IMR-90 (cell line): ENCODE data around the gene HDC.

Experiments used
- BHLHE40 ChIP-seq: fragments of 150-350 bp; IDR thresholded peaks from 2 replicates; pipeline ENCODE4 v1.6.1; 2016; ENCODE audit warnings: mild to moderate bottlenecking, low read depth, low read length
- CEBPB ChIP-seq: IDR thresholded peaks from 2 replicates; pipeline ENCODE4 v1.6.1; 2012; ENCODE audit warnings: low read depth, low read length, improper control_type of control experiment
- CHD1 ChIP-seq: IDR thresholded peaks from 2 replicates; pipeline ENCODE4 v1.6.1; 2012; ENCODE audit warnings: low read depth, low read length, improper control_type of control experiment
- MAFK ChIP-seq: IDR thresholded peaks from 2 replicates; pipeline ENCODE4 v1.6.1; 2012; ENCODE audit warnings: low read depth, low read length, improper control_type of control experiment
- MAZ ChIP-seq: IDR thresholded peaks from 2 replicates; pipeline ENCODE4 v1.6.1; 2012; ENCODE audit warnings: low read depth, mild to moderate bottlenecking, low read length, improper control_type of control experiment, moderate library complexity, borderline replicate concordance
- MXI1 ChIP-seq: IDR thresholded peaks from 2 replicates; pipeline ENCODE4 v1.6.1; 2012; ENCODE audit warnings: low read depth, mild to moderate bottlenecking, low read length, moderate library complexity, borderline replicate concordance
- NFE2L2 ChIP-seq: fragments of 150-350 bp; IDR thresholded peaks from 2 replicates; pipeline ENCODE4 v1.6.1; 2016; ENCODE audit warnings: low read depth, mild to moderate bottlenecking, low read length
- POLR2A ChIP-seq: IDR thresholded peaks from 2 replicates; pipeline ENCODE4 v1.6.1; 2012; ENCODE audit warnings: mild to moderate bottlenecking, low read depth, low read length
- RAD21 ChIP-seq: IDR thresholded peaks from 2 replicates; pipeline ENCODE4 v1.6.1; 2012; ENCODE audit warnings: low read length, improper control_type of control experiment
- RCOR1 ChIP-seq: IDR thresholded peaks from 2 replicates; pipeline ENCODE4 v1.6.1; 2012; ENCODE audit warnings: mild to moderate bottlenecking, low read length, improper control_type of control experiment; ENCODE audit not compliant: insufficient replicate concordance
- SMC3 ChIP-seq: fragments of 150-350 bp; IDR thresholded peaks from 2 replicates; pipeline ENCODE4 v1.6.1; 2016; ENCODE audit warnings: low read depth, mild to moderate bottlenecking, antibody characterized with exemption, low read length, moderate library complexity
- TF ChIP-seq, protein P1 (sequence below): conservative IDR thresholded peaks from 2 replicates; pipeline ENCODE4 v1.5.1; 2012; ENCODE audit warnings: mild to moderate bottlenecking, low read depth, low read length, improper control_type of control experiment
- TF ChIP-seq, protein P2 (sequence below): fragments of 150-350 bp; IDR thresholded peaks from 2 replicates; pipeline ENCODE4 v1.6.1; 2017; ENCODE audit warnings: mild to moderate bottlenecking, antibody characterized with exemption, low read length, low read depth
- TF ChIP-seq, protein P3 (sequence below): fragments of 150-350 bp; IDR thresholded peaks from 2 replicates; pipeline ENCODE4 v1.6.1; 2016; ENCODE audit warnings: low read depth, mild to moderate bottlenecking, low read length, moderate library complexity, borderline replicate concordance

DNA sequence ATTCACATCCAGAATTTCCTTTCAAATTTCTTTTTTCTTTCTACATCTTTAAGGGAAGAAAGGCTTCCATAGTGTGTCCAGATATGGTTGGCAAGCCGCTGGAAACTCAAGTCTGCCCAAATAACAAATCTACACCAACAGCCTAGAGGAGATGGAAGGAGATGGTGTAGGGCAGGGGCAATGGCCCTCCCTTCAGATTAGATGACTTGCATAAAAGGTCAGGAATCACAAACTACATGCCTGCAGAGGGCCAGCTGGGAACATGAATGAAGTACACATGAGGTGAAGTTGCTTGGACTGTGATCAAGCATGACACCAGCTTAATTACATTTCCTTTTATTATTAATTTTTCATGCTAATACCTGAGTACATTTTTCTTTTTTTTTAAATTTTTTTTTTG, 73.4 kb downstream of the HDC start:
- TF ChIP-seq BHLHE40 (no peak), NFE2L2 (0 out of 2 replicates have a peak, but pooled peaks have one; percentile 31), POLR2A (no peak), RCOR1 (no peak), MAFK (no peak), SMC3 (no peak), RAD21 (no peak), MAZ (no peak), CEBPB (no peak), CHD1 (no peak), MXI1 (no peak)
- TF ChIP-seq, protein P1, sequence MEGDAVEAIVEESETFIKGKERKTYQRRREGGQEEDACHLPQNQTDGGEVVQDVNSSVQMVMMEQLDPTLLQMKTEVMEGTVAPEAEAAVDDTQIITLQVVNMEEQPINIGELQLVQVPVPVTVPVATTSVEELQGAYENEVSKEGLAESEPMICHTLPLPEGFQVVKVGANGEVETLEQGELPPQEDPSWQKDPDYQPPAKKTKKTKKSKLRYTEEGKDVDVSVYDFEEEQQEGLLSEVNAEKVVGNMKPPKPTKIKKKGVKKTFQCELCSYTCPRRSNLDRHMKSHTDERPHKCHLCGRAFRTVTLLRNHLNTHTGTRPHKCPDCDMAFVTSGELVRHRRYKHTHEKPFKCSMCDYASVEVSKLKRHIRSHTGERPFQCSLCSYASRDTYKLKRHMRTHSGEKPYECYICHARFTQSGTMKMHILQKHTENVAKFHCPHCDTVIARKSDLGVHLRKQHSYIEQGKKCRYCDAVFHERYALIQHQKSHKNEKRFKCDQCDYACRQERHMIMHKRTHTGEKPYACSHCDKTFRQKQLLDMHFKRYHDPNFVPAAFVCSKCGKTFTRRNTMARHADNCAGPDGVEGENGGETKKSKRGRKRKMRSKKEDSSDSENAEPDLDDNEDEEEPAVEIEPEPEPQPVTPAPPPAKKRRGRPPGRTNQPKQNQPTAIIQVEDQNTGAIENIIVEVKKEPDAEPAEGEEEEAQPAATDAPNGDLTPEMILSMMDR: no peak
- TF ChIP-seq, protein P2, sequence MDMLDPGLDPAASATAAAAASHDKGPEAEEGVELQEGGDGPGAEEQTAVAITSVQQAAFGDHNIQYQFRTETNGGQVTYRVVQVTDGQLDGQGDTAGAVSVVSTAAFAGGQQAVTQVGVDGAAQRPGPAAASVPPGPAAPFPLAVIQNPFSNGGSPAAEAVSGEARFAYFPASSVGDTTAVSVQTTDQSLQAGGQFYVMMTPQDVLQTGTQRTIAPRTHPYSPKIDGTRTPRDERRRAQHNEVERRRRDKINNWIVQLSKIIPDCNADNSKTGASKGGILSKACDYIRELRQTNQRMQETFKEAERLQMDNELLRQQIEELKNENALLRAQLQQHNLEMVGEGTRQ: no peak
- TF ChIP-seq, protein P3, sequence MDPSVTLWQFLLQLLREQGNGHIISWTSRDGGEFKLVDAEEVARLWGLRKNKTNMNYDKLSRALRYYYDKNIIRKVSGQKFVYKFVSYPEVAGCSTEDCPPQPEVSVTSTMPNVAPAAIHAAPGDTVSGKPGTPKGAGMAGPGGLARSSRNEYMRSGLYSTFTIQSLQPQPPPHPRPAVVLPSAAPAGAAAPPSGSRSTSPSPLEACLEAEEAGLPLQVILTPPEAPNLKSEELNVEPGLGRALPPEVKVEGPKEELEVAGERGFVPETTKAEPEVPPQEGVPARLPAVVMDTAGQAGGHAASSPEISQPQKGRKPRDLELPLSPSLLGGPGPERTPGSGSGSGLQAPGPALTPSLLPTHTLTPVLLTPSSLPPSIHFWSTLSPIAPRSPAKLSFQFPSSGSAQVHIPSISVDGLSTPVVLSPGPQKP: no peak
